ENCODE results near the gene RBMXL3. TPM values are rescaled to one million over a fixed set of nuclear protein-coding genes. Genes with fewer than 3 reads are reported as not detected.

Gene RBMXL3
- not detected in 2 replicates for total RNA-seq (2014; rRNA removed; shearing (Covaris generic))
- not detected in 2 replicates for total RNA-seq (2022)
- not detected for Bru-seq, nascent RNA
- not detected for BruChase-seq, experiment 1, labeled RNA remaining after a 6-hour chase
- not detected for BruChase-seq, experiment 2, labeled RNA remaining after a 2-hour chase
- long read RNA-seq = 0 reads

- ChIA-PET POLR2A (no interaction called here), CTCF (ENCODE audit: unreplicated experiment) (no interaction called here)
- intact Hi-C loops (cut with micrococcal nuclease; ENCODE audit: unreplicated experiment) = no loop called here
- Histone ChIP-seq H3K36me3 (ENCODE audit: insufficient read depth, low read length) (no peaks in the 10 kb centered on the region), H3K4me2 (ENCODE audit: low read length) (no peak within 1 kb of the TSS), H3K4me3 (ENCODE audit: low read depth, low read length, poor library complexity, severe bottlenecking) (no peak within 1 kb of the TSS), H3K4me1 (ENCODE audit: insufficient read depth, low read length, poor library complexity, severe bottlenecking) (no peaks in the 10 kb centered on the region), H2AFZ (ENCODE audit: low read length) (no peak within 1 kb of the TSS), H3K9me2 (ENCODE audit: insufficient read depth, low read length) (no peaks in the 10 kb centered on the region), H4K20me1 (ENCODE audit: insufficient read depth, low read length) (no peaks in the 10 kb centered on the region), H3K79me2 (ENCODE audit: insufficient read depth, low read depth, low read length) (no peaks in the 10 kb centered on the region), H3K27ac (ENCODE audit: low read depth, low read length, poor library complexity, severe bottlenecking) (no peak within 1 kb of the TSS), H3K9me3 (ENCODE audit: low read length) (no peaks in the 10 kb centered on the region)
- no peak for DNase-seq (ENCODE audit: low spot score)
- no TSS peak for BruUV-seq (replicated peaks)
- no peak for TF ChIP-seq EZH2phosphoT487 (IDR thresholded peaks at IDR 0.05; ENCODE audit: borderline replicate concordance, low read depth, low read length)
- TF ChIP-seq, protein P1, sequence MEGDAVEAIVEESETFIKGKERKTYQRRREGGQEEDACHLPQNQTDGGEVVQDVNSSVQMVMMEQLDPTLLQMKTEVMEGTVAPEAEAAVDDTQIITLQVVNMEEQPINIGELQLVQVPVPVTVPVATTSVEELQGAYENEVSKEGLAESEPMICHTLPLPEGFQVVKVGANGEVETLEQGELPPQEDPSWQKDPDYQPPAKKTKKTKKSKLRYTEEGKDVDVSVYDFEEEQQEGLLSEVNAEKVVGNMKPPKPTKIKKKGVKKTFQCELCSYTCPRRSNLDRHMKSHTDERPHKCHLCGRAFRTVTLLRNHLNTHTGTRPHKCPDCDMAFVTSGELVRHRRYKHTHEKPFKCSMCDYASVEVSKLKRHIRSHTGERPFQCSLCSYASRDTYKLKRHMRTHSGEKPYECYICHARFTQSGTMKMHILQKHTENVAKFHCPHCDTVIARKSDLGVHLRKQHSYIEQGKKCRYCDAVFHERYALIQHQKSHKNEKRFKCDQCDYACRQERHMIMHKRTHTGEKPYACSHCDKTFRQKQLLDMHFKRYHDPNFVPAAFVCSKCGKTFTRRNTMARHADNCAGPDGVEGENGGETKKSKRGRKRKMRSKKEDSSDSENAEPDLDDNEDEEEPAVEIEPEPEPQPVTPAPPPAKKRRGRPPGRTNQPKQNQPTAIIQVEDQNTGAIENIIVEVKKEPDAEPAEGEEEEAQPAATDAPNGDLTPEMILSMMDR (conservative IDR thresholded peaks at IDR 0.05; ENCODE audit: low read length) = no peak
Observed at GRCh38 chrX:115189110-115189509, at the start of gene RBMXL3. Gene RBMXL3 (plus strand): TSS chrX:115189410. CDS start chrX:115189442, 32 bp downstream.

- BruUV-seq (replicated peaks) = no TSS peak
- Histone ChIP-seq H3K4me2 (ENCODE audit: low read length) (no peak overlapping the region), H3K27ac (ENCODE audit: low read depth, low read length, poor library complexity, severe bottlenecking) (no peak overlapping the region), H3K4me1 (ENCODE audit: insufficient read depth, low read length, poor library complexity, severe bottlenecking) (no peaks in the 10 kb centered on the region), H2AFZ (ENCODE audit: low read length) (no peak overlapping the region), H4K20me1 (ENCODE audit: insufficient read depth, low read length) (no peaks in the 10 kb centered on the region), H3K36me3 (ENCODE audit: insufficient read depth, low read length) (no peaks in the 10 kb centered on the region), H3K79me2 (ENCODE audit: insufficient read depth, low read depth, low read length) (no peaks in the 10 kb centered on the region), H3K9me3 (ENCODE audit: low read length) (no peaks in the 10 kb centered on the region), H3K4me3 (ENCODE audit: low read depth, low read length, poor library complexity, severe bottlenecking) (no peak overlapping the region), H3K9me2 (ENCODE audit: insufficient read depth, low read length) (no peaks in the 10 kb centered on the region)
- no peak for DNase-seq (ENCODE audit: low spot score)
- CTCF ChIA-PET (ENCODE audit: unreplicated experiment) = no interaction called here
- TF ChIP-seq, protein P1 (conservative IDR thresholded peaks at IDR 0.05; ENCODE audit: low read length) = no peak
- no peak for TF ChIP-seq EZH2phosphoT487 (IDR thresholded peaks at IDR 0.05; ENCODE audit: borderline replicate concordance, low read depth, low read length)
- intact Hi-C loops (cut with micrococcal nuclease; ENCODE audit: unreplicated experiment) = no loop called here
- POLR2A ChIA-PET = no interaction called here
Observed at GRCh38 chrX:115142057-115142456, 47.2 kb upstream of the RBMXL3 start.

GRCh38 chrX:115147220-115147619, 42.0 kb upstream of the RBMXL3 start:
- POLR2A ChIA-PET = interaction anchor here (0.6 kb wide), 1 partner anchor 10 kb away, joined by 3 read pairs; no protein-coding TSS in a partner anchor
- TF ChIP-seq EZH2phosphoT487 (IDR thresholded peaks at IDR 0.05; ENCODE audit: borderline replicate concordance, low read depth, low read length) = no peak
- TF ChIP-seq, protein P1 (conservative IDR thresholded peaks at IDR 0.05; ENCODE audit: low read length) = peak; percentile 65
- DNase-seq (ENCODE audit: low spot score) = no peak
- intact Hi-C loops (cut with micrococcal nuclease; ENCODE audit: unreplicated experiment) = no loop called here
- Histone ChIP-seq H3K79me2 (ENCODE audit: insufficient read depth, low read depth, low read length) (no peaks in the 10 kb centered on the region), H3K4me3 (ENCODE audit: low read depth, low read length, poor library complexity, severe bottlenecking) (no peak overlapping the region), H4K20me1 (ENCODE audit: insufficient read depth, low read length) (no peaks in the 10 kb centered on the region), H3K9me3 (ENCODE audit: low read length) (no peaks in the 10 kb centered on the region), H3K9me2 (ENCODE audit: insufficient read depth, low read length) (no peaks in the 10 kb centered on the region), H2AFZ (ENCODE audit: low read length) (no peak overlapping the region), H3K4me2 (ENCODE audit: low read length) (no peak overlapping the region), H3K4me1 (ENCODE audit: insufficient read depth, low read length, poor library complexity, severe bottlenecking) (no peaks in the 10 kb centered on the region), H3K36me3 (ENCODE audit: insufficient read depth, low read length) (no peaks in the 10 kb centered on the region), H3K27ac (ENCODE audit: low read depth, low read length, poor library complexity, severe bottlenecking) (no peak overlapping the region)
- CTCF ChIA-PET (ENCODE audit: unreplicated experiment) = no interaction called here
- no TSS peak for BruUV-seq (replicated peaks)

Data from OCI-LY7 (cell line).